Activated CD4-positive, alpha-beta T cell treated with anti-CD3 and anti-CD28 coated beads, Interleukin-2, amount 50 U/mL, for 24 hours (primary cell): Measurements from ENCODE around the gene KDM6B.
"Not testable (repeated sequence)": the region's sequence is repeated elsewhere in the genome, so short reads cannot be mapped to it uniquely, and the experiment has no call there.

Source experiments
- DNase-seq, 2 donors: peaks; one replicate each; pipeline ENCODE4 v3.0.0-alpha.2; 2020; ENCODE audit warnings: low read depth in 1 of 2, low spot score in 1 of 2

KDM6B gene, protein sequence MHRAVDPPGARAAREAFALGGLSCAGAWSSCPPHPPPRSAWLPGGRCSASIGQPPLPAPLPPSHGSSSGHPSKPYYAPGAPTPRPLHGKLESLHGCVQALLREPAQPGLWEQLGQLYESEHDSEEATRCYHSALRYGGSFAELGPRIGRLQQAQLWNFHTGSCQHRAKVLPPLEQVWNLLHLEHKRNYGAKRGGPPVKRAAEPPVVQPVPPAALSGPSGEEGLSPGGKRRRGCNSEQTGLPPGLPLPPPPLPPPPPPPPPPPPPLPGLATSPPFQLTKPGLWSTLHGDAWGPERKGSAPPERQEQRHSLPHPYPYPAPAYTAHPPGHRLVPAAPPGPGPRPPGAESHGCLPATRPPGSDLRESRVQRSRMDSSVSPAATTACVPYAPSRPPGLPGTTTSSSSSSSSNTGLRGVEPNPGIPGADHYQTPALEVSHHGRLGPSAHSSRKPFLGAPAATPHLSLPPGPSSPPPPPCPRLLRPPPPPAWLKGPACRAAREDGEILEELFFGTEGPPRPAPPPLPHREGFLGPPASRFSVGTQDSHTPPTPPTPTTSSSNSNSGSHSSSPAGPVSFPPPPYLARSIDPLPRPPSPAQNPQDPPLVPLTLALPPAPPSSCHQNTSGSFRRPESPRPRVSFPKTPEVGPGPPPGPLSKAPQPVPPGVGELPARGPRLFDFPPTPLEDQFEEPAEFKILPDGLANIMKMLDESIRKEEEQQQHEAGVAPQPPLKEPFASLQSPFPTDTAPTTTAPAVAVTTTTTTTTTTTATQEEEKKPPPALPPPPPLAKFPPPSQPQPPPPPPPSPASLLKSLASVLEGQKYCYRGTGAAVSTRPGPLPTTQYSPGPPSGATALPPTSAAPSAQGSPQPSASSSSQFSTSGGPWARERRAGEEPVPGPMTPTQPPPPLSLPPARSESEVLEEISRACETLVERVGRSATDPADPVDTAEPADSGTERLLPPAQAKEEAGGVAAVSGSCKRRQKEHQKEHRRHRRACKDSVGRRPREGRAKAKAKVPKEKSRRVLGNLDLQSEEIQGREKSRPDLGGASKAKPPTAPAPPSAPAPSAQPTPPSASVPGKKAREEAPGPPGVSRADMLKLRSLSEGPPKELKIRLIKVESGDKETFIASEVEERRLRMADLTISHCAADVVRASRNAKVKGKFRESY (N-terminal part only)

DNA sequence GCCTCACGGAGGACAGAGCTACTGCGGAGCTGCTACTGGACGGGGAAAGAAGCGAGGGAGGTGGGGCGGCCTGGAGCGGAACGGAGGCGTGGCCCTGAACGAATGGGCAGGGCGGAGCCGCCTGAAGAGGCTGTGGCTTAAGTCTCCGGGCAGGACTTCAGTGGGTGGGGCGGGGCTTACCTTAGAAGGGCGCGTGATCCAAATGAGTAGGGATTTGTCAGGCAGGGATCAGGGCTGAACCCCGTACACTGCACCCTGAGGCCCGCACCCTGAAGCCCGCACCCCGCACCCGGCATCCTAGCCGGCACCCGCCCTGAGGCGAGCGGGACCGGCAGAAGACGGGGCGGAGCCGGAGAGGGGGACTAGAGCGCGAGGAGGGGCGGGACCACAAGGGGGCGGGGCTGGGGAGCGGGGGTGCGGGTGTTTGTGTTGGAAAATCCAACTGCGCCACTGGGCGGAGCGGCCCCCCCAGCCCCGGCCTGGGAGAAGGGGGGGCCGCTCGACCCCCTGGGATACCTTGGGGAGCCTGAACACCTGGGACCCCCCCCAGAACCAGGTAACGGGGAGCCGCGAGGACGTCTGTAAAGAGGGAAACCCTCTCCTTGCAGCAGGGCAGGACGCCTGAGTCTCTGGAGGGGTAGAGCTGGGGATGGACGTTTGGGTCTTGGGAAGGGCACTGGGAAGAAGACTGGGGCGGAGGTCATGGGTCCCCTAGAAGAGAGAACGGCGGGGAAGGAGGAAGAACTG, at the start of gene KDM6B:
KDM6B (plus strand) TSS at position 423 of the 747 bp plus-strand sequence. CDS start 11,338 bp downstream, outside the sequence.
- DNase-seq, result peak; percentile 77 to 79

DNA sequence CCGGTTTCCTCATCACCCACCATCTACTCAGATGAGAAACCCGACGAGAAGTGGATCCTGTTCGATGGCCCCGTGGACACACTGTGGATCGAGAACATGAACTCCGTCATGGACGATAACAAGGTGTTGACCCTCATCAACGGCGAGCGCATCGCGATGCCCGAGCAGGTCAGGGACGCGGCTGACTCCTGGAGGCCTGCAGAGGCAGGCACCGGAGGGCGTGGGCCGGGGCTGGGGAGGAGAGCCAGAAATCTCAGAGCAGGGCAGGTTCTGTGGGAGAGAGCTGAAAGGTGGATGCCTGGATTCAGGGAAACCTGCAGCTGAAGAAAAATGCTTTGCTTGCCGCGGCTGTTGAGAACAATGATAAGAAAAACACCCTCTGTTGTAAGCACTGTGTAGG, 47.2 kb upstream of the KDM6B start:
- no peak for DNase-seq

DNA sequence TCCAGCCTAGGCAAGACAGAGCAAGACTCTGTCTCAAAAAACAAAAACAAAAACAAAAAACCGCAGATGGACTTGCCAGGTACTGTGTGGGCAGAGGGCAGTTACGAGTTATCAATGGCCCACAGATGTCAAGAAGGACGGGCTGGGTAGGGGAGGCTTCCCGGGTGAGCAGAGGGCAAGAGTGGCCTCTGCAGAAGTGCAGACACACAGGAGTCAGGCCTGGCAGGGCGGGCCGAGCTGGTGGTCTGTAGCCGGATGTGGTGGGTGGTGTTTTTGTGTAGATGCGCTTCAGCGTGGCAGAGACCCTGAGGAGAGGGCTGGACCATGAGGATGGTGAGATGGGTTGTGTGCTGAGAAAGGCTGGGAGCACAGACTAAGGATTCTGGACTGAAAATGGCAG, 44.9 kb upstream of the KDM6B start:
- DNase-seq, result no peak

DNA sequence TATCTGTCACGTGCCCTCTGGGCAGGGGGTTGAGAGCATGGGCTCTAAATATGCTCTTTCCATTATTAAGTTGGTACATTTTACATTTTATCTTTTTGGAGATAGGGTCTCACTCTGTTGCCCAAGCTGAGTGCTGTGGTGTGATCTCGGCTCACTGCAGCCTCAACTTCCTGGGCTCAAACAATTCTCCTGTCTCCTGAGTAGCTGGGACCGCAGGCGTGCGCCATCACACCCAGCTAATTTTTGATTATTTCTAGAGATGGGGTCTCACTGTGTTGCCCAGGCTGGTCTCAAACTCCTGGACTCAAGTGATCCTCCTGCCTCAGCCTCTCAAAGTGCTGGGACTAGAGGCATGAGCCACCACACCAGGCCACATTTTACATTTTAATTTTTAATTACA, 43.9 kb upstream of the KDM6B start:
- no peak for DNase-seq

DNA sequence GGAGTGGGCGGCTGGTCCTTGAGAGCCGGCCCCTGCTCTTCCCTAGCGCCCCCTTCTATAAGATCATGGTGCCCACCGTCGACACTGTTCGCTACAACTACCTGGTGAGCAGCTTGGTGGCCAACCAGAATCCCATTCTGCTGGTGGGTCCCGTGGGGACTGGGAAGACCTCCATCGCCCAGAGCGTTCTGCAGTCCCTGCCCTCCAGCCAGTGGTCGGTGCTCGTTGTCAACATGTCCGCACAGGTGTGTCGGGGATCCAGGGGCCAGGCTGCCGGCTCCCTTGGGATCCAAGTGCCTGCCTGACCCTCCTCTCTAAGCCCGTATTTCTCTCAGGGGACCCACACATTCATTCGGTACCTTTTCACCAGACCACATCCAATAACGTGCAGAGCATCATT, 41.4 kb upstream of the KDM6B start:
- no peak for DNase-seq

DNA sequence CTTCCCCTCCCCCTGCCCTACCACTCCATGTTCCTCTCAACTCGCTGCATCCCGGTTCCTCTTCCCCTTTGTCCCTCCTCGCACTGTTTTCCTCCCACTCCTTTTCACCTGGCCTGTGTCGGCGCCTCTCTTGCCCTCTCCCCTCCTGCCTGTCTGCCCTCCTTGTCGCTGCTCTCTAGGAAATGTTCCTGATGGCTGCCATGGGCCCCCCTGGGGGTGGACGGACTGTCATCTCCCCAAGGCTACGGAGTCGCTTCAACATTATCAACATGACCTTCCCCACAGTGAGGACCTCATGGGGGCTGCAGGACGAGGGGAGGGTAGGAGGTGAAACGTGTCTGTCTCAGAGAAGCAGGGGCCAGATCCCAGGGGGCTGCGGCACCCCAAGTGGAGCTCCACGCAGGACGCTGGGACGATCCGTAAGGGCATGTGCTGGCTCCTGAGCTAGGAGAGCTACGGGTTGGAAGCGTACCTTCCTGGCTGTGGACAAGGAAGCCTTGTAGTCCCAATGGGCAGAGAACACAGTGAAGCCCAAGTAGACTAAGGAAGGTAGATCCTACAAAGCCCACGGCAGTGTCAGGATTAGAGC, 39.8 kb upstream of the KDM6B start:
- no peak for DNase-seq

DNA sequence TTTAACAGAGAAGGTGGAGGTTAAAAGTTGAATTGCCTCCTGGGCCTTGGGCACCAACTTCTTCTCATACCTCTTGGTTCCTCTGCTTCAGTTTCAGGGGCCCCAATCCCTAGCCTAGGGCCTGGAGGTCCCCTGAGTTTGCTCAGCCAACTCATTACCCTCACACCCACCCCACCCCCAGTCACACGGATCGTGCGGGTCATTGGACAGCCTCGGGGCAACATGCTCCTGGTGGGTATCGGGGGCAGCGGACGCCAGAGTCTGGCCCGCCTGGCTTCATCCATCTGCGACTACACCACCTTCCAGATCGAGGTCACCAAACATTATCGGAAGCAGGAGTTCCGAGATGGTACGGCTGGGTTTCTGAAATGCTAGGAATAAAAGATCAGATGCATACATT, 36.0 kb upstream of the KDM6B start:
- no peak for DNase-seq

DNA sequence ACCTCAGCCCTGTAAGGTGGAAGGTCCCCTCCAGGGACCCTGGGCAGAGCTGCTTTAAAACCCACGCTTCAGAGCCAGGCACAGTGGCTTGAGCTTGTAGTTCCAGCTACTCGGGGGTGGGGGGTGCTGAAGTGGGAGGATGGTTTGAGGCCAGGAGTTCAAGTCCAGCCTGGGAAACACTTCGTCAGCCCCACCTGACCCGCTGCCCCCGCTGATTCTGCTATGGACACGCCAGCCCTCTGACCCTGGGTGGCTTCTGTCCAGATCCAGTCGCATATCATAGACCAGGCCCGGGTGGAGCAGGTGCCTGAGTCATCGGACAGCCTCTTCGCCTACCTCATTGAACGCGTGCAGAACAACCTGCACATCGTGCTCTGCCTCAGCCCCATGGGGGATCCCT, 35.2 kb upstream of the KDM6B start:
- DNase-seq, result no peak

DNA sequence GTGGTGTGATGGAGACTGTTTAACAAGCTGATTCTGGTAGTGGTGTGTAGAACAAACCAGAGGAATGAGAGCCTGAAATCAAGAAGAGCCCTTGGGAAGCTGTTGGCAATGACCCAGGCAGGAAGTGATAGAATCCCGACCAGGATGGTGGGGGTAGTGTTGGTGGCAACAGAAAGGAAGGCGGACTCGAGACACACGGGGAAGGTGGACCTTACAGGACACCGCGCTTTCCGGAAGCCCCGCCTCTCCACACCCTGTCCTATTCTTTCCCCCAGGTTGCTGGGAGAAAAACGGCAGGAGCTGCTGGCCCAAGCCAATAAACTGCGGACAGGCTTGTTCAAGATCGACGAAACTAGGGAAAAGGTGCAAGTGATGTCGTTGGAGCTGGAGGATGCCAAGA, 30.0 kb upstream of the KDM6B start:
- no peak for DNase-seq

DNA sequence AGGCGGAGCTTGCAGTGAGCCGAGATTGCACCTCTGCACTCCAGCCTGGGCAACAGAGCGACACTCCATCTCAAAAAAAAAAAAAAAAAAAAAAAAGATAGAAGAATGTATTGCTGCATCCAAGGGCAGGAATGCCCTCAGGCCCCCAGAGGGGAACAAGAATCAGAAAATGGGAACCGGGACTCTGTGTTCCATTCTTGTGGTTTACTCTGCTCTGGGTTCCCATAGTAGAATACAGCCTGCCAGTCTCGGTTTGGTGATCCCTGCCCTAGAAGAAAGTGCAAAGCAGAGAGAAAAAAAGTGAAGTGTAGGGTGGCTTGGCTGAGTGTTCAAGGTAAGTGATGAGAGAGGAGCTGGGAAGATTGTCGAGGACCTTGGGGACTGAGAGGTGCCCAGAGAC, 27.4 kb upstream of the KDM6B start:
- DNase-seq, result no peak

DNA sequence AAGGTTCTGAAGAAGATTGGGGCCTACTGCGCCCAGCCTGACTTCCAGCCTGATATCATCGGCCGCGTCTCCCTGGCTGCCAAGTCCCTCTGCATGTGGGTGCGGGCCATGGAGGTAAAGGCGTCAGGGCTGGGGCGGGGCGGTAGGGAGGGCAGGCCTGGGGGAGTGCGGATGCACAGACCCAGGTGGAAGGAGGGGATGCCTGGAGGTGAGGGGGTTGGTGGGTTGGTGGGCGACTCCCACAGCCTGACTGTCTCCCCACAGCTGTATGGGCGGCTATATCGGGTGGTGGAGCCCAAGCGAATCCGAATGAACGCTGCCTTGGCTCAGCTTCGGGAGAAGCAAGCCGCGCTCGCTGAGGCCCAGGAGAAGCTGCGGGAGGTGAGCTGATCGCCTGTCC, 26.8 kb upstream of the KDM6B start:
- no peak for DNase-seq

DNA sequence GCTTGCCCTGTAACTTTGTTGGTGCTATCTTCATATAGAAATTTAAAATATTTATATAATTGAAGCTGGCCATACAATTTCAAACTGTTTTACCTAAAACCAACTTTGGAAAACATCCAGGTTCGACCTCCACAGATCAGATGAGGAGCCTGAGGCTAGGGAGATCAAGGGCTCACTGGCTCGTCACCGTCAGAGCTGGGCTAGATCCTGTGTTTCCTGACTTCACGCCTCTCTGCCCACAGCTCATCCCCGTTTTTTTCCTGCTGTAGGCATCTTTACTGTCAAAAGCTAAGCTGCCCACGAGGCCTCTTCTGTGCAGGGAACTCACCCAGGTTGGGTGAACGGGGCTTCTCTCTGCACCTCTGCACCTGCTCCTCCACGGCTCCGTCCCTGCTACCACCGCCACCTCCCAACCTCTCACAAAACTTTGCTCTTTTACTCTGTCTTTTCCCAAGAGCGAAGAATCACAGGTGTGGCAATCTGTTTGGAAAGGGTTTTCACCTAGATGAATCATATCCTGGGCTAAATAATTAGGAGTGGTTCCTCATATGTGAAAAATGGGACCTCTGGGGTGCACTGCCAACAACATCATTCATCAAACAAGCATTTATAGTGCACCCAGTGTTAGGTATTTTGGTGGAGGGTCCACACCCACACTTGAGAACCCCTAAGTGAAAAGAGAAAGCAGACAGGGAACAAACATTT, 24.8 kb upstream of the KDM6B start:
- DNase-seq, result no peak

DNA sequence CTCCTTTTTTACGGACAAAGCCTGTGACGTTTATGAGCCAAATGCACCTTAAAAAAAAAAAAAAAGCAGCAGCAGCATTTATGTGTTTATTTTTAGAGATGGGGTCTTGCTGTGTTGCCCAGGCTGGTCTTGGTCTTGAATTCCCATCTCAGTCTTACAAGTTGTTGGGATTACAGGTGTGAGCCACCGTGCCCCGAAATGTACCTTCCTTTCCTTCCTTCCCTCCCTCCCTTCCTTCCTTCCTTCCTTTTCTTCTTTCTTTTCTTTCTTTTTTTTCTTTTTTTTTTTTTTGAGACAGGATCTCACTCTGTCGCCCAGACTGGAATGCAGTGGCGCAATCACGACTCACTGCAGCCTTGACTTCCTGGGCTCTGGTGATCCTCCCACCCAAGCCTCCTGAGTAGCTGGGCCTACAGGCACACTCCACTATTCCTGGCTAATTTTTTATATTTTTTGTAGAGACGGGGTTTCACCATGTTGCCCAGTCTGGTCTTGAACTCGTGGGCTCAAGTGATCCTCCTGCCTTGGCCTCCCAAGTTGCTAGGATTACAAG, 24.1 kb upstream of the KDM6B start:
- not testable (repeated sequence) for DNase-seq

DNA sequence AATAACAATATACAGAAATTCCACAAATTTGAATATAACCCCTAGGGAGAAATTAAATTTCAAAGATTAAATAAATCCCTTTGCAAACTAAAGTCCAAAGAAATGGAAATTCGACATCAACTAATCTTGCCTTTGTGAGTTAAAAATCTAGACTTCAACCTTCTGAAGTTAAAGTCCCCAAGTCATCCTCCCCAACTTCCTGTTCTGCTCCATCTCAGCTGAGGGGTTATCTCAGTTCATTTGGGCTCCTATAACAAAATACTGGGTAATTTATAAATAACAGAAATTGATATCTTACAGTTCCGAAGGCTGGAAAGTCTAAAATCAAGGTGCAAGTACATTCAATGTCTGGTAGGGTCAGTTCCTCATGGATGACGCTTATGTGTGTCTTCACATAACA, 22.8 kb upstream of the KDM6B start:
- no peak for DNase-seq

DNA sequence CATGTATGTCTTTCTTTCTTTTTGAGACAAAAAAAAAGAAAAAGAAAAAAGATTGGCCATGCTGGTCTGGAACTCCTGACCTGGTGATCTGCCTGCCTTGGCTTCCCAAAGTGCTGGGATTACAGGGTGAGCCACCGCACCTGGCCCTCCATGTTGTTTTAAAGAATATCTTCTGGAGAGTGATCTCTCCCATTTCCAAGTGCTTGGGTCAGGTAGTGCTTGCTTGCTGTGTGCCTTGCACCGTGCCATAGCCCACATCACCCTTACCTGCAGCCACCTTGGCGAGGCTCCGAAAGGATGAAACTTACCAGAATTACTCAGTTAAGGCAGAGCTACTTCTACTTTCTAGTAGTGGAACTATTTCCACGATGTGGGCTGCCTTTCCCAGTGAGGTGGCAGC, 19.0 kb upstream of the KDM6B start:
- no peak for DNase-seq

DNA sequence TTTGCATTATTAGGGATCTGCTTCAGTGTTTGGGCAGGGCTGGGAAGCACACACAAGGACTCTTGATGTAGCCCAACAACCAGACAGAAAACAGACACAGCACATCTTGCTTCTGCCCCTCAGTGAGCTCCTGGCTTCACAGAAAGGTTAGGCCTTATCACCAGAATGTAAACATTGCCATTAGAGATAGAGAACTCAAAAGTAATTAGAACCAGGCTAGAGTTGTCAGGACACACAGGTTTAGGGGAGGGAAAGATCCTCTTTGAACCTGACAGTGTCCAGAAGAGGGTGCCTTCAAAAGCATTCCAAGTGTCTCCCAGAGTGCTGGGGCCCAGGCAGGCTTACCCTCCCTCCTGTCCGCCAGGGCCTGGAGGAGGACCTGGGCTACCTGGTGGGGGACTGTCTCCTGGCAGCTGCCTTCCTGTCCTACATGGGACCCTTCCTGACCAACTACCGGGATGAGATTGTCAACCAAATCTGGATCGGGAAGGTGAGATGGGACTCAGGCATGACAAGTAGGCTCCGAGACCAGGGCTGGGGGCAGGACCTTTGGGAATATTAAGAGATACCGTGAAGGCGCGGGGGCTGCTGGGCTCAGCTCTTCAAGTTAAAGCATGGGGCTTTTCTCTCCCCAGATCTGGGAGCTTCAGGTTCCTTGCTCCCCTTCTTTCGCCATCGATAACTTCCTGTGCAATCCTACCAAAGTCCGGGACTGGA, 16.9 kb upstream of the KDM6B start:
- no peak for DNase-seq

DNA sequence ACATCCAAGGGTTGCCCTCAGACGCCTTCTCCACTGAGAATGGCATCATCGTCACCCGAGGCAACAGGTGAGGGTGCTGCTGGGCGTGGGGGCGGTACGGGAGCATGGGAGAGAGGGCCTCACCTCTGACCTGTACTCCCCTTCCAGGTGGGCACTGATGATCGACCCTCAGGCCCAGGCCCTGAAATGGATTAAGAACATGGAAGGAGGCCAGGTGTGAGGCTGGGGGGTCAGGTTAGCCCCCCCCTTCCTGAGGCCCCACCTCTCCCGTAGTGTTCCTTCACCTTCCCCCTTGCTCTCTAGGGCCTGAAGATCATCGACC, 16.4 kb upstream of the KDM6B start:
- no peak for DNase-seq

DNA sequence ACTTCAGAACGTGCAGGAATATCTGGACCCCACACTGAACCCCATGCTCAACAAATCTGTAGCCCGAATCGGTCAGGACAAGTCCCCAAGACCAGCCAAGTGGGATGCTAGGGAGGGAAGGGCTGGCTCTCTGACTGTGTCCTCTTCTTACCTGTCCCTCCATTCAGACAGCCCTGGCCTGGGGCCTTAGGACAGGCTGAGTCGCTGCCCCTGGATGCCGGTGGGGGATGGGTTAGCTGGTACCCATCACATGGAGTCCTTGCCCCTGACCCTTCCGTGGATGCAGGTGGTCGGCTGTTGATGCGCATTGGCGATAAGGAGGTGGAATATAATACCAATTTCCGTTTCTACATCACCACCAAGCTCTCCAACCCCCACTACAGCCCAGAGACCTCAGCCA, 16.0 kb upstream of the KDM6B start:
- no peak for DNase-seq
